Natural killer cell (primary cell): Measurements from ENCODE around the gene MAB21L3. TPM values are rescaled to one million over a fixed set of nuclear protein-coding genes. Genes with fewer than 3 reads are reported as not detected.

Experiments used
- ATAC-seq, 3 donors: fragments of 150-1000 bp in 2 of 3; fragments of 200-7000 bp in 1 of 3; cut with Tn5 transposase; 1 replicate in 1 of 3; 2 replicates in 2 of 3; pipeline ENCODE4 v1.10.0; 2021; ENCODE audit warnings: mild to moderate bottlenecking in 2 of 3, moderate library complexity in 2 of 3
- DNase-seq, 2 donors: peaks; one replicate each; pipeline versions ENCODE4 v3.0.0 to v3.0.0-alpha.2; 2013 to 2021; ENCODE audit warnings: mixed read lengths in 1 of 2
- H3K27ac ChIP-seq: one replicate; pipeline ENCODE4 v1.5.1; 2013; ENCODE audit warnings: mild to moderate bottlenecking, low read length
- H3K27me3 ChIP-seq: one replicate; pipeline ENCODE4 v1.6.1; 2013; ENCODE audit warnings: low read length; ENCODE audit not compliant: control insufficient read depth, insufficient read depth
- H3K36me3 ChIP-seq: one replicate; pipeline ENCODE4 v1.6.1; 2013; ENCODE audit warnings: low read length; ENCODE audit not compliant: control insufficient read depth, insufficient read depth
- H3K4me1 ChIP-seq: one replicate; pipeline ENCODE4 v1.6.1; 2013; ENCODE audit warnings: low read length; ENCODE audit not compliant: control insufficient read depth, insufficient read depth
- H3K4me3 ChIP-seq: one replicate; pipeline ENCODE4 v1.5.1; 2013; ENCODE audit warnings: low read length
- H3K9me3 ChIP-seq: one replicate; pipeline ENCODE4 v1.6.1; 2013; ENCODE audit warnings: low read length; ENCODE audit not compliant: control insufficient read depth, insufficient read depth
- H3K27ac Mint-ChIP-seq, 2 donors: one replicate each; pipeline ENCODE4 v1.8.0; 2022; ENCODE audit warnings: mild to moderate bottlenecking in 2 of 2, mixed read lengths in 2 of 2, moderate library complexity in 1 of 2
- H3K27me3 Mint-ChIP-seq, 2 donors: one replicate each; pipeline ENCODE4 v1.8.0; 2022; ENCODE audit warnings: low read depth in 2 of 2, mixed read lengths in 2 of 2
- H3K36me3 Mint-ChIP-seq: one replicate; pipeline ENCODE4 v1.8.0; 2022; ENCODE audit warnings: mixed read lengths
- H3K4me1 Mint-ChIP-seq, 2 donors: one replicate each; pipeline ENCODE4 v1.8.0; 2022; ENCODE audit warnings: mixed read lengths in 2 of 2
- H3K4me3 Mint-ChIP-seq: one replicate; pipeline ENCODE4 v1.8.0; 2022; ENCODE audit warnings: mild to moderate bottlenecking, moderate library complexity, mixed read lengths
- H3K9me3 Mint-ChIP-seq, 2 donors: one replicate each; pipeline ENCODE4 v1.8.0; 2022; ENCODE audit warnings: mixed read lengths in 2 of 2
- WGBS: methylation state at CpG from one replicate; pipeline ENCODE4 v1.1.7; 2013; ENCODE audit warnings: missing lambda C conversion rate; ENCODE audit not compliant: insufficient coverage; 5-methylcytosine and 5-hydroxymethylcytosine counted together
- intact Hi-C: fragments of 100-400 bp; cut with micrococcal nuclease; formaldehyde crosslinking; loops from one replicate; pipeline ENCODE4 v1.14.2; 2022
- total RNA-seq, 4 donors: library from RNA; stranded (reverse); fragments of 120-200 nt in 1 of 4; gene quantifications; one replicate each; pipeline versions ENCODE4 v1.2.3 to v1.2.4, GENCODE V29; 2013 to 2022
- TF ChIP-seq, protein P1 (sequence below): fragments of 200-600 bp; IDR thresholded peaks from one replicate; pipeline ENCODE4 v1.8.0; 2022; ENCODE audit warnings: antibody characterized with exemption

MAB21L3 gene
- total RNA-seq, 3 donors from 2014 or later (not counting 1 experiment from before 2014, with no cell fraction given), result not detected

DNA sequence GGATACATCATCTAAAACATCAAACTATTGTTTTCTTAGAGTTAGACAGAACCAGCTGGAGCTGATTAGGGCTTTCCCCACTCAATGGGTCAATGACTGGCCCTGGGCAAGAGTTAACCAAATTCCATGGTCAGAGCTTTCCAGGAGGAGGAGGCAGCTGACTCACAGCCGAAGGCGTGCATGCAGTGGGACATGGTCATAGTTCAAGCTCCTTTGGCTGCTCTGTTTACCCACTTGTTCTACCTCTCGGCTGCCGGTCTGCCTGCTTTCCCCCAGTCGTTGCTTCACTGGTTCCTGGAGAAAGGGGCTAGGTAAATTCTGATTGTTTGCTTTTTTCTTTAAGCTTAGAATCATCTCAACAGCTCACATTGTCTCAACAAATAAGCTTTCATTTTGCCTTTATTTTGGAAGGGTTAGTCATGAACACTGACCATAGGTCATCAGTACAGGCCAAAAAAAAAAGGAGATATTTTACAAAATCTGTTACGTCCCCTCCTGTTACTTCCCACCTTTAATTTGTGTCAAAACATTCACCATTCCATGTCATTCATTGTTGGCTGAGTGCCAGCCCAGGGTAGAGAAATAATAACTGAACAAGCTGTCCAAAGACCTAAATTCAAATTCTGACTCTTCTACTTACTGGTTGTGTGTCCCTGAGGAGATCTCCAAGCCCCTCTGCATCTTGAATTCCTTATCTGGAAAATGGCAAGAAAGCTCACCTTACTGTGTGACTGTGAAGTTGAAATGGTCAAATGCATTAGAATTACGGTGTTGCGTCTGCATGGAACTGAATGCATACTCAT is 12.0 kb downstream of the MAB21L3 start:
- Mint-ChIP-seq H3K27me3 (peaks cover 11 to 17% of the 10 kb centered on the region in 2 donors), H3K9me3 (no peaks in the 10 kb centered on the region), H3K36me3 (no peaks in the 10 kb centered on the region), H3K27ac (no peak overlapping the region), H3K4me1 (peaks cover 0 to 10% of the 10 kb centered on the region in 2 donors), H3K4me3 (no peak overlapping the region)
- Histone ChIP-seq H3K27ac (no peak overlapping the region), H3K4me3 (no peak overlapping the region), H3K4me1 (peaks cover 4% of the 10 kb centered on the region), H3K27me3 (no peaks in the 10 kb centered on the region), H3K36me3 (no peaks in the 10 kb centered on the region), H3K9me3 (no peaks in the 10 kb centered on the region)
- TF ChIP-seq, protein P1, sequence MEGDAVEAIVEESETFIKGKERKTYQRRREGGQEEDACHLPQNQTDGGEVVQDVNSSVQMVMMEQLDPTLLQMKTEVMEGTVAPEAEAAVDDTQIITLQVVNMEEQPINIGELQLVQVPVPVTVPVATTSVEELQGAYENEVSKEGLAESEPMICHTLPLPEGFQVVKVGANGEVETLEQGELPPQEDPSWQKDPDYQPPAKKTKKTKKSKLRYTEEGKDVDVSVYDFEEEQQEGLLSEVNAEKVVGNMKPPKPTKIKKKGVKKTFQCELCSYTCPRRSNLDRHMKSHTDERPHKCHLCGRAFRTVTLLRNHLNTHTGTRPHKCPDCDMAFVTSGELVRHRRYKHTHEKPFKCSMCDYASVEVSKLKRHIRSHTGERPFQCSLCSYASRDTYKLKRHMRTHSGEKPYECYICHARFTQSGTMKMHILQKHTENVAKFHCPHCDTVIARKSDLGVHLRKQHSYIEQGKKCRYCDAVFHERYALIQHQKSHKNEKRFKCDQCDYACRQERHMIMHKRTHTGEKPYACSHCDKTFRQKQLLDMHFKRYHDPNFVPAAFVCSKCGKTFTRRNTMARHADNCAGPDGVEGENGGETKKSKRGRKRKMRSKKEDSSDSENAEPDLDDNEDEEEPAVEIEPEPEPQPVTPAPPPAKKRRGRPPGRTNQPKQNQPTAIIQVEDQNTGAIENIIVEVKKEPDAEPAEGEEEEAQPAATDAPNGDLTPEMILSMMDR, result no peak
- intact Hi-C loops, result no loop called here
- no peak for DNase-seq
- 88% methylated on average over 8 of the region's 8 CpGs for WGBS
- ATAC-seq, result no peak

DNA sequence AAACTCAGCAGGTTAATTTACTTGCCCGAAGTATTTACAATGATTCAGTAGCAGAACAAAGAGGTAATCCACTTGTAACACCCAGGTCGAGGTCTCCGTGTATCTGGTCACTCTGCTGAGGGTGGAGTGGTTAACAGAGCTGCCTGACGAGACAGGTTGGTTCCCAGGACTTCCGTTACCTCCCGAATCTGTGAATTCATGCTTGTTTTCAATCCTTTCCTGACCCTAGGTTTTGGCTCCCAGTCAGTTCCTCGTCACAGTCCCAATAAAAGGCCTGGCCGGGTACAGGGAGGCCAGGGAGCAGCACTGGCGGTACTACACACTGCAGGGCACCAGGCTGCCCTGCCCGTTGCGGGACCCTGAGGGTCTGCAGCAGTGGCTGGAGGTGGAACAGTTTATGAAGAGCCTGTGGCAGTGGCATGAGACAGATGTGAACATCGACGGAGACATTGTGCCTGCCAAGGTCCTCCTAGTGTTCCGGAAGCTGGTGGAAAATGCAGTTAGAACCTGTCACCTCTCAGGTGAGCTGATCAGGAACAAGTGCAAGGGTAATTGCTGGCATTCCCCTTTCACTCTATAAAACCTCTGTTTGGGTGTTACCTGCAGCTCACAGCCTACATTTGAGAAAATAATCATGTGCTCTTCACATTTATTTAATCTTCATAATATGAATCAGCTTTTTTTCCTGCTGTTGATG is 12.8 kb downstream of the MAB21L3 start:
- TF ChIP-seq, protein P1, result no peak
- Mint-ChIP-seq H3K4me1 (peaks cover 6 to 14% of the 10 kb centered on the region in 2 donors), H3K36me3 (no peaks in the 10 kb centered on the region), H3K27me3 (peaks cover 6 to 15% of the 10 kb centered on the region in 2 donors), H3K27ac (no peak overlapping the region), H3K4me3 (no peak overlapping the region), H3K9me3 (no peaks in the 10 kb centered on the region)
- no peaks in the 10 kb centered on the region for H3K9me3 ChIP-seq
- H3K4me1 ChIP-seq, result peaks cover 9% of the 10 kb centered on the region
- no peak for DNase-seq
- ATAC-seq, result no peak
- H3K4me3 ChIP-seq, result no peak overlapping the region
- H3K27me3 ChIP-seq, result no peaks in the 10 kb centered on the region
- intact Hi-C loops, result no loop called here
- WGBS, result 88% methylated on average over 14 of the region's 14 CpGs
- no peaks in the 10 kb centered on the region for H3K36me3 ChIP-seq
- H3K27ac ChIP-seq, result no peak overlapping the region

DNA sequence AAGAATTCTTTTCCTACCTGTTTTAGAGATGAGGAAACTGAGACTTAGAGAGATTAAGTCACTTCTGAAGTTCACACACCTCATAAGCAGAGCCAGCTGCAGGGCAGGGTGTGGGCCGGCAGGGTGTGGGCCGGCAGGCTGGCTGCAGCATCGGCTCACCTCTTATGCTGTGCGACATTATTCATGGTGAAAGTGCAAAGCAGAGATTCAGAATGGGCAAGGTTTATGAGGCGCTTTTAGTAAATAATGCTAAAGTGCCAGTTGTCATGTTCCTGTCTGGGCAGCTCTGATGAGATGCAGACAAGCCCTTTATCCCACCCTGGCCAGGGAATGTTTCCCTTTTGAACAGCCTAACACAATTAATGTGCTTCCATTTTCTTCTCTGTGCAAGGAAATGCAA is 14.6 kb downstream of the MAB21L3 start:
- no peak overlapping the region for H3K27ac ChIP-seq
- TF ChIP-seq, protein P1, result no peak
- H3K27me3 ChIP-seq, result no peaks in the 10 kb centered on the region
- no peaks in the 10 kb centered on the region for H3K36me3 ChIP-seq
- Mint-ChIP-seq H3K4me1 (peaks cover 6 to 7% of the 10 kb centered on the region in 2 donors), H3K9me3 (no peaks in the 10 kb centered on the region), H3K36me3 (no peaks in the 10 kb centered on the region), H3K27ac (no peak overlapping the region), H3K4me3 (no peak overlapping the region), H3K27me3 (peaks cover 6 to 25% of the 10 kb centered on the region in 2 donors)
- ATAC-seq (no peak), DNase-seq (no peak)
- no peak overlapping the region for H3K4me3 ChIP-seq
- WGBS, result 98% methylated on average over 5 of the region's 5 CpGs
- H3K9me3 ChIP-seq, result no peaks in the 10 kb centered on the region
- intact Hi-C loops, result no loop called here
- H3K4me1 ChIP-seq, result peaks cover 9% of the 10 kb centered on the region
